Measurements from ENCODE around the gene PSMF1. TPM values are rescaled to one million over a fixed set of nuclear protein-coding genes. Genes with fewer than 3 reads are reported as not detected.

Gene PSMF1
- total and polyA plus RNA-seq, 2 of the 13 experiments (the other 11 are each of a cell fraction or from before 2014, with no cell fraction given) = 82.5 to 86.0 TPM

DNA sequence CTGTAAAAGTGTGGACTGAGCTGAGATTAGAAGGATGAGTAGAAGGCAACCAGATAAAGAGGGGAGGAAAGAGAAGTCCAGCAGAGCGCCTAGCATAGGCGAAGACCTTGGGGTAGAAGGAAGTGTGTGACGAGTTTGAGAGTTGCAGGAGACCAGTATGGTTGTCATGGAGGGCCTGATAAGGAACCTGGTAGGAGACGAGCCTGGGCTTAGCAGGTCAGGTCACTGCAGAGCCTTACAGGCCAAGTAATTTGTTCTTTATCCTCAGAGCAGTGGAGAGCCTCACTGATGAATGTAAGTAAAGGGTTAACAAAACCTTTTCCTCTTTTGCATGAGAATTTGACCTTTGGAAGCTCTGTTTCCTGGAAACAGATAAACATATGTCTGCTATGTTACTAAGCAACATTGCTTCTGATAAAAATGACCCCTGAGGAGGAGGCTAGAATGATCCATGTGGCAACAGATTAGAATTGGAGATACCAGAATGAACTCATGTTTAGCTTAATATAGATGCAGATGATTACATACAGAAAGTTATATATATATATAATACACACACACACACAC is 69.3 kb downstream of the PSMF1 start (continued):
- no peak; the same call in 1 of the 2 replicates for TF ChIP-seq ERF (CRISPR knock-in tag; IDR thresholded peaks at IDR 0.05)
- TF ChIP-seq CEBPG (CRISPR knock-in tag; IDR thresholded peaks at IDR 0.05) = peak; percentile 68
- 0 out of 2 replicates have a peak, but pooled peaks have one; percentile 11 for TF ChIP-seq ZNF136 (CRISPR knock-in tag; IDR thresholded peaks at IDR 0.05; ENCODE audit: low read depth)
- no peak for TF ChIP-seq PTBP1 (IDR thresholded peaks at IDR 0.05; ENCODE audit: low read depth, low read length, poor library complexity, severe bottlenecking)
- TF ChIP-seq ZNF160 (CRISPR knock-in tag; IDR thresholded peaks at IDR 0.05) = no peak
- no peak for TF ChIP-seq ZNF30 (CRISPR knock-in tag; IDR thresholded peaks at IDR 0.05)
- TF ChIP-seq ZNF256 (CRISPR knock-in tag; conservative IDR thresholded peaks at IDR 0.05) = no peak
- TF ChIP-seq, protein P1, sequence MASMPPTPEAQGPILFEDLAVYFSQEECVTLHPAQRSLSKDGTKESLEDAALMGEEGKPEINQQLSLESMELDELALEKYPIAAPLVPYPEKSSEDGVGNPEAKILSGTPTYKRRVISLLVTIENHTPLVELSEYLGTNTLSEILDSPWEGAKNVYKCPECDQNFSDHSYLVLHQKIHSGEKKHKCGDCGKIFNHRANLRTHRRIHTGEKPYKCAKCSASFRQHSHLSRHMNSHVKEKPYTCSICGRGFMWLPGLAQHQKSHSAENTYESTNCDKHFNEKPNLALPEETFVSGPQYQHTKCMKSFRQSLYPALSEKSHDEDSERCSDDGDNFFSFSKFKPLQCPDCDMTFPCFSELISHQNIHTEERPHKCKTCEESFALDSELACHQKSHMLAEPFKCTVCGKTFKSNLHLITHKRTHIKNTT (CRISPR knock-in tag; IDR thresholded peaks at IDR 0.05) = no peak
- no peak for TF ChIP-seq ZC3H13 (CRISPR knock-in tag; IDR thresholded peaks at IDR 0.05)
- peak in 1 of 2 experiments; percentile 67; a peak in 1 of 4 replicates for TF ChIP-seq POLR2A (IDR thresholded peaks at IDR 0.05; ENCODE audit: insufficient read depth in 1 of 2, low read depth in 2 of 2, low read length in 2 of 2)
- TF ChIP-seq MED8 (CRISPR knock-in tag; IDR thresholded peaks at IDR 0.05; ENCODE audit: insufficient replicate concordance) = no peak
- TF ChIP-seq HDAC1 (CRISPR knock-in tag; IDR thresholded peaks at IDR 0.05) = peak; percentile 43; the same call in 1 of the 2 replicates
- TF ChIP-seq, protein P2, sequence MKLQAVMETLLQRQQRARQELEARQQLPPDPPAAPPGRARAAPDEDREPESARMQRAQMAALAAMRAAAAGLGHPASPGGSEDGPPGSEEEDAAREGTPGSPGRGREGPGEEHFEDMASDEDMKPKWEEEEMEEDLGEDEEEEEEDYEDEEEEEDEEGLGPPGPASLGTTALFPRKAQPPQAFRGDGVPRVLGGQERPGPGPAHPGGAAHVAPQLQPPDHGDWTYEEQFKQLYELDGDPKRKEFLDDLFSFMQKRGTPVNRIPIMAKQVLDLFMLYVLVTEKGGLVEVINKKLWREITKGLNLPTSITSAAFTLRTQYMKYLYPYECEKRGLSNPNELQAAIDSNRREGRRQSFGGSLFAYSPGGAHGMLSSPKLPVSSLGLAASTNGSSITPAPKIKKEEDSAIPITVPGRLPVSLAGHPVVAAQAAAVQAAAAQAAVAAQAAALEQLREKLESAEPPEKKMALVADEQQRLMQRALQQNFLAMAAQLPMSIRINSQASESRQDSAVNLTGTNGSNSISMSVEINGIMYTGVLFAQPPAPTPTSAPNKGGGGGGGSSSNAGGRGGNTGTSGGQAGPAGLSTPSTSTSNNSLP (IDR thresholded peaks at IDR 0.05; ENCODE audit: low read depth, low read length) = peak; percentile 96
- TF ChIP-seq, protein P3, sequence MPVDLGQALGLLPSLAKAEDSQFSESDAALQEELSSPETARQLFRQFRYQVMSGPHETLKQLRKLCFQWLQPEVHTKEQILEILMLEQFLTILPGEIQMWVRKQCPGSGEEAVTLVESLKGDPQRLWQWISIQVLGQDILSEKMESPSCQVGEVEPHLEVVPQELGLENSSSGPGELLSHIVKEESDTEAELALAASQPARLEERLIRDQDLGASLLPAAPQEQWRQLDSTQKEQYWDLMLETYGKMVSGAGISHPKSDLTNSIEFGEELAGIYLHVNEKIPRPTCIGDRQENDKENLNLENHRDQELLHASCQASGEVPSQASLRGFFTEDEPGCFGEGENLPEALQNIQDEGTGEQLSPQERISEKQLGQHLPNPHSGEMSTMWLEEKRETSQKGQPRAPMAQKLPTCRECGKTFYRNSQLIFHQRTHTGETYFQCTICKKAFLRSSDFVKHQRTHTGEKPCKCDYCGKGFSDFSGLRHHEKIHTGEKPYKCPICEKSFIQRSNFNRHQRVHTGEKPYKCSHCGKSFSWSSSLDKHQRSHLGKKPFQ (CRISPR knock-in tag; IDR thresholded peaks at IDR 0.05; ENCODE audit: insufficient replicate concordance) = no peak
- TF ChIP-seq, protein P4, sequence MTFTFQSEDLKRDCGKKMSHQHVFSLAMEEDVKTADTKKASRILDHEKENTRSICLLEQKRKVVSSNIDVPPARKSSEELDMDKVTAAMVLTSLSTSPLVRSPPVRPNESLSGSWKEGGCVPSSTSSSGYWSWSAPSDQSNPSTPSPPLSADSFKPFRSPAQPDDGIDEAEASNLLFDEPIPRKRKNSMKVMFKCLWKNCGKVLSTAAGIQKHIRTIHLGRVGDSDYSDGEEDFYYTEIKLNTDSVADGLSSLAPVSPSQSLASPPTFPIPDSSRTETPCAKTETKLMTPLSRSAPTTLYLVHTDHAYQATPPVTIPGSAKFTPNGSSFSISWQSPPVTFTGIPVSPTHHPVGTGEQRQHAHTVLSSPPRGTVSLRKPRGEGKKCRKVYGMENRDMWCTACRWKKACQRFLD (CRISPR knock-in tag; IDR thresholded peaks at IDR 0.05; ENCODE audit: borderline replicate concordance) = no peak
- TF ChIP-seq POLR2AphosphoS5 (IDR thresholded peaks at IDR 0.05; ENCODE audit: low read depth, low read length) = no peak
- TF ChIP-seq DNMT1 (CRISPR knock-in tag; IDR thresholded peaks at IDR 0.05) = no peak
- TF ChIP-seq BCL6 (CRISPR knock-in tag; IDR thresholded peaks at IDR 0.05) = peak; percentile 81
- no peak for TF ChIP-seq ZFP62 (CRISPR knock-in tag; IDR thresholded peaks at IDR 0.05)
- TF ChIP-seq, protein P5, sequence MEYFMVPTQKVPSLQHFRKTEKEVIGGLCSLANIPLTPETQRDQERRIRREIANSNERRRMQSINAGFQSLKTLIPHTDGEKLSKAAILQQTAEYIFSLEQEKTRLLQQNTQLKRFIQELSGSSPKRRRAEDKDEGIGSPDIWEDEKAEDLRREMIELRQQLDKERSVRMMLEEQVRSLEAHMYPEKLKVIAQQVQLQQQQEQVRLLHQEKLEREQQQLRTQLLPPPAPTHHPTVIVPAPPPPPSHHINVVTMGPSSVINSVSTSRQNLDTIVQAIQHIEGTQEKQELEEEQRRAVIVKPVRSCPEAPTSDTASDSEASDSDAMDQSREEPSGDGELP (IDR thresholded peaks at IDR 0.05; ENCODE audit: borderline replicate concordance, low read depth) = no peak; the same call in 1 of the 2 replicates
